Measurements from ENCODE around the gene TRA2B.
A peak's percentile ranks its signal among the peaks of the same experiment; 100 is the strongest.

Gene TRA2B

DNA sequence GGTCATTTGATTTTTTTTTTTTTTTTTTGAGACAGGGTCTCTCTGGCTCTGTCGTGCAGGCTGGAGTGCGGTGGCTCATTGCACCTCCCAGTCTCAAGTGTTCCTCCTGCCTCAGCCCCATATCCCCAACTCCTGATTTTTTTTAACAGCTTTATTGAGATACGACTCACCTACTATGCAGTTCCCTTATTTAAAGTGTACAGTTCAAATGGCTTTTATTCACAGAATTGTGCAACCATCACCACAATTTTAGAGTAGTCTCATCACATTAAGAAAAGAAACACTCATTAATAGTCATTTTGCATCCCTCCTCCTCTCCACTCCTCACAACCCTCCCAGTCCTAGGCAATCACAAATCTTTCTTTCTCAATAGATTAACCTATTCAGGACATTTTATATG is 1.9 kb upstream of the TRA2B start:
- Mint-ChIP-seq H3K27me3 (no peaks in the 10 kb centered on the region), H3K9me3 (no peaks in the 10 kb centered on the region), H3K4me3 (no peak overlapping the region), H3K36me3 (peaks cover 4% of the 10 kb centered on the region), H3K4me1 (peaks cover 18% of the 10 kb centered on the region), H3K27ac (peak overlapping the region; percentile 22)
- no peak for DNase-seq (ENCODE audit: low spot score in 2 of 2)
- no peak for ATAC-seq (ENCODE audit: low read depth)

DNA sequence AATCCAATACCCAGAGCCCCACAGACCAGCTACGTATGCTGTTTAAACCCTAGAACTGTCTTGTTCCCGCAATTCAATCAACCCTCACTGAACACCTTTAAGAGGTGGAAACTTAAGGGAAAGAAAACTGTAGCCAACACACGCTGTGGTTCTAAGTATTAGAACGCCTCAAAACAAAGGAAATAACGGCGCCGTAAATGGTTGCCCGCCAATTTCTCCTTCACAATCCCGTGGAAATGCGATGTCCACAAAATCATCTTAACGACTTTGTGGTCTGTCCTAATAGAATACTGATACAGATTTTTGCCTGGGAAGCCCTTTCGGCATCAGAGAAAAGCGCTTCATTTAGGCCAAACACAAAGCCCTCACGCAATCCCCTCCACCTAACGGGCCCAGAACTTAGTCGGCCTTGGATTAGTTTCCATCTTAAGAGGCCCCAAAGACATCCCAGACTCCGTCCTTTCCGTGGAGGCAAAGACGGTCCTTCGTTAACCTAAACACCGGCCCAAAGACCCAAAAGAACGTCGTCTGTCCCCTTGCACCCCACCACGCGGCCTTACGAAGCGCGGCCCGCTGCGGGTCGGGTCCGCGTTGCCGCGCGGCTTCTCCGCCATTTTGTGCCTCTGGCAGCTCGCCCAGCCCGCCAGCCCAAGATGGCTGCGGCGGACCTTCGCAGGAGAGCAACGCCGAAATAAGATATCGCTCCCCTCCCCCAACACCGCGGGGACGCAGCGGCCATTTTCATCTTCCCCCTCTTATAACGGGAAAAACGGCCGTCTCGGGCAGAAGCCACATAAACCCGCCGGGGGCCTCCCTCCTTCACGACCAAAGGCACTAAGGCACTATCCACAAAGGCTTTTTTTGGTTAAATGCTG is 763 bp downstream of the TRA2B start:
- Mint-ChIP-seq H3K9me3 (no peaks in the 10 kb centered on the region), H3K27me3 (no peaks in the 10 kb centered on the region), H3K27ac (peak overlapping the region; percentile 98), H3K4me3 (peak overlapping the region; percentile 97), H3K36me3 (peaks cover 4% of the 10 kb centered on the region), H3K4me1 (peaks cover 26% of the 10 kb centered on the region)
- DNase-seq (ENCODE audit: low spot score in 2 of 2) (peak; percentile 85 to 87), ATAC-seq (ENCODE audit: low read depth) (peak; percentile 63)

DNA sequence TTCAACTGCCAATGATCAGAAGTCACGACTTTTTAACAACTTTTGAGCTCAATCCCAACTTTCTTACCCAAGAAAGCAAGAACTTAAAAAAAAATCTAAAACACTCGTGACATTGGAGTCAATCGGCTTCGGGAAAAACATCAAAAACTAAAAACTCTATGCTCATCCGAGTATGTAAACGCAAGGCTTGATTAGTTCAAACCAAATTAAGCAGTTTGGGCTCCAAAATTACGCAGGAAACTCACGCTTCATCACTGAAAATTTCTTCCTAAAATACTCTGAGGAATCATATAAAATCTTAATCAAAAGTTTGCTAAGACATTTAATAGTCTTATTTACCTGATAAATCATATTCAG is 1.6 kb downstream of the TRA2B start:
- peak overlapping the region; percentile 97 for H3K4me3 Mint-ChIP-seq
- peak overlapping the region; percentile 98 for H3K27ac Mint-ChIP-seq
- peaks cover 7% of the 10 kb centered on the region for H3K36me3 Mint-ChIP-seq
- no peaks in the 10 kb centered on the region for H3K27me3 Mint-ChIP-seq
- H3K4me1 Mint-ChIP-seq = peaks cover 31% of the 10 kb centered on the region
- no peak for ATAC-seq (ENCODE audit: low read depth)
- DNase-seq (ENCODE audit: low spot score in 2 of 2) = no peak
- no peaks in the 10 kb centered on the region for H3K9me3 Mint-ChIP-seq

DNA sequence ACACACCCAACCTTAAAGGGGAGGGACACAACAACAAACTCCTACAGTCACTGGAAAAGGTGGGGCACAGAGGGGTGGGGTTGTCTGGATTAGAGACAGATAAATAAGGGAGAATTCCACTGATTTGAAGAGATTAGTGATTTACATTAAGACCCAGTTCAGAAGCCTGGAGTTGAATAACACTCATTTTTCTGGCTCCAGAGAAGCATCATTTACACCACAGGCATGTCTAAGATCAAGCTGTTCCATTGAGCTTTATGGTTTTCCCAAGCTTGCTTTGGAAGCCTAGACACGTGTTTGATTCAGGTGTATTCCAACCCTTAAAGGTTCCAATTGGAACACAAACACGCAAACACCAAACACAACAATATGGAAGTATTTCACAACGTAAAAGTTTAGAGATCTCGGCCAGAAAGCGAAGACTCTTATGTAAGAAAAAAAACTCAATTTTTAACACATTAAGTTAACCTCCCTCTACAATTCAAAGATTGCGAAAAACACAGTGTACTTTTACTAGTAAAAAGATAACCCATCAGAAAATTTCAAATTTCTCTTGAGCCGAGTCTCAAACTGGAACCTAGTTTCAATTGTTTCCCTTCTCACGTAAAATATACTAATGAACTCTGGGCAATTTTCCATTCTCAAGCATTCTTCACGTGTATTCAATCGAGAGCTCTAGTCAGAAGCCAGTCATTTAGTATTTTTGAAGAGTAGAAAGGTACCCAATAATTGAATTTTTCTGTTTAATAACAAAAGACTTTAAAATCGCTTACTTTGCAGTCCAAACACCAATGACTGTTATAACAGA is 2.1 kb downstream of the TRA2B start:
- Mint-ChIP-seq H3K27me3 (no peaks in the 10 kb centered on the region), H3K9me3 (no peaks in the 10 kb centered on the region), H3K4me1 (peaks cover 35% of the 10 kb centered on the region), H3K27ac (peak overlapping the region; percentile 98), H3K4me3 (peak overlapping the region; percentile 97), H3K36me3 (peaks cover 7% of the 10 kb centered on the region)
- ATAC-seq (ENCODE audit: low read depth) = no peak
- no peak for DNase-seq (ENCODE audit: low spot score in 2 of 2)

DNA sequence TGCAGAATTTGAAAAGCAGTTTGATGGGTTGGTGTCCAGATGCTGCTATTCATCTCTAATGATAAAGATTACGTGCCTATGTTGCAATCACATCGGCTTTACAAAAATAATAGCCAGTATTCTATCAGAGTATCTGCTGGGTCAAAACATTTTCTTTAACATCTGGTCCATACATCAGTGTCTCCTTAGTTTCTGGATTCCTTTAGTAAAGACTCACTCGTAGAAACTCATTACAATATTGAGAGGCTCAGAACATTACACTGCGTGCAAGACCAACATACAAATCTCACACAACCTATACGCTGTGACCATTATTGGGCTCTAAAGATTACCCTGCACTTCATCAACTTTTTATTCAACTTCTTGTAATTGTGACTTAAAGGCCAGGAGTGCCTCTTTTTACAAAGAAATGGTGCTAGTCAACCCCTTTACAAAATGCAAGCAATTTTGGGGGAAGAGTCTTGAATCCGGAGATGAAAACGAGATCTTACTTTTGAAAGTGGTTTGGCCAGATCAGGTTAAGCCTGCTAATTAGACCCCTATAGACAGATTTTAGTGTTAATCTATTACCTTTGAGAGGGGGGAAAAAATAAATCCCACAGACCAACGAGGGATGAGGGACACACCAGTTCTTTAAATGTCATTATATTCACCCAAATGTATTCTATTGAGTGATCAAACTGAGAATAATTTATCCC is 2.9 kb downstream of the TRA2B start:
- ATAC-seq (ENCODE audit: low read depth) (no peak), DNase-seq (ENCODE audit: low spot score in 2 of 2) (no peak)
- peak overlapping the region; percentile 98 for H3K27ac Mint-ChIP-seq
- no peaks in the 10 kb centered on the region for H3K9me3 Mint-ChIP-seq
- H3K4me1 Mint-ChIP-seq = peaks cover 37% of the 10 kb centered on the region
- H3K4me3 Mint-ChIP-seq = peak overlapping the region; percentile 97
- H3K27me3 Mint-ChIP-seq = no peaks in the 10 kb centered on the region
- peaks cover 7% of the 10 kb centered on the region for H3K36me3 Mint-ChIP-seq

DNA sequence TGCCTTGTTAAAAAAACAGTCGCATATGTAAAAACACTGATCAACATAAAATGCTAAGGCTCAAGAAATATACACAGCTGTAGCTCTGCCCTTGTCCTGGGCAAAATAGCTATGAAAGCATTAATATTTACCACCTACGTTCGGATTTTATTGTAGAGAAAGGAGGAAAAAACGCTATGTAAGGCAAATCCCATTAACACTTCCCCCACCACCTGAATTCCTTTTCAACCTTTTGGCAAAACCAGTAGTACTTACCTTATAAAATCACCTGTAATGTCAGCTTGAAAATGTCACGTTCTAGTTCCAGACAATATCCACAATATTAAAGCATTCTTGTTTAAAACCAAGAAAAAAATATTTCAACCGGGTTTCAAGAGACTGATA is 3.6 kb downstream of the TRA2B start:
- peaks cover 7% of the 10 kb centered on the region for H3K36me3 Mint-ChIP-seq
- H3K4me1 Mint-ChIP-seq = peaks cover 44% of the 10 kb centered on the region
- no peaks in the 10 kb centered on the region for H3K9me3 Mint-ChIP-seq
- DNase-seq (ENCODE audit: low spot score in 2 of 2) = no peak
- no peaks in the 10 kb centered on the region for H3K27me3 Mint-ChIP-seq
- peak overlapping the region; percentile 32 for H3K27ac Mint-ChIP-seq
- peak overlapping the region; percentile 97 for H3K4me3 Mint-ChIP-seq
- ATAC-seq (ENCODE audit: low read depth) = no peak

DNA sequence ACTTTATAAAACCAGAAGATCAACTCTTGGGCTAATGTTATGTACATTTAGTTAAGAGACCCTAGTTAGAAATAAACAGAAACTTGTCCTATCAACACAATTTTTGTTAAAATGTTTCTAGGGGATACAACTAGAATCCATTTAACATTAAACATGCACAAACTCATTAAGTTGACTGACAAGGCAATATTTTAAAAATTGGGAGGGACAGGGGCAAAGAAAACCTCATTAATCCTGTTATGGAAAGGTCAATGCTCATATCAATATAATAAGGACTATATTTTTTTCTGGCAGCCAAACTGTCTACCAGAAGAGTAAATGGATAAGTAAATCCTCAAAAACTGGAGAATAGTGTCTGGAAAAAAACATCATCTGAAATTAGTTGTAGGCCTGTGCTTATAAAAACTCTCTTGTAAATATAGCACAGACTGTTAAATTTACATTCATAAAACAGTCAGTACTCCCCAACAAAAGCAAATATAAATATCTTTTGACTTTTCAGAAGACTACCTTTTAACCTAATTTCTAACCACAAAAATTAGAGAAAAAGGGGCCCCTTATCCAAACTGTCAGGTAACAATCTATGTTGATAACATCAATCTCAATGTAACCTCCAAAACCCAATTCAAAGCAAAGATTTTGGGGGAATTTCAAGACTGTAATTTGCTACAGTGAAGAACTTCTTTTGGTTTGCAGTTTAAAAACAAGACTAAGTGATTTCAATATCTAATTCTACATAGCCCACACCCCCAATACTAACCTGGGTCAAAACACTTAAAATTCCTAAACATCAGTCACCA is 4.2 kb downstream of the TRA2B start:
- H3K27ac Mint-ChIP-seq = no peak overlapping the region
- DNase-seq (ENCODE audit: low spot score in 2 of 2) (no peak), ATAC-seq (ENCODE audit: low read depth) (no peak)
- H3K27me3 Mint-ChIP-seq = no peaks in the 10 kb centered on the region
- no peaks in the 10 kb centered on the region for H3K9me3 Mint-ChIP-seq
- H3K4me1 Mint-ChIP-seq = peaks cover 50% of the 10 kb centered on the region
- H3K4me3 Mint-ChIP-seq = peak overlapping the region; percentile 97
- H3K36me3 Mint-ChIP-seq = peaks cover 7% of the 10 kb centered on the region

DNA sequence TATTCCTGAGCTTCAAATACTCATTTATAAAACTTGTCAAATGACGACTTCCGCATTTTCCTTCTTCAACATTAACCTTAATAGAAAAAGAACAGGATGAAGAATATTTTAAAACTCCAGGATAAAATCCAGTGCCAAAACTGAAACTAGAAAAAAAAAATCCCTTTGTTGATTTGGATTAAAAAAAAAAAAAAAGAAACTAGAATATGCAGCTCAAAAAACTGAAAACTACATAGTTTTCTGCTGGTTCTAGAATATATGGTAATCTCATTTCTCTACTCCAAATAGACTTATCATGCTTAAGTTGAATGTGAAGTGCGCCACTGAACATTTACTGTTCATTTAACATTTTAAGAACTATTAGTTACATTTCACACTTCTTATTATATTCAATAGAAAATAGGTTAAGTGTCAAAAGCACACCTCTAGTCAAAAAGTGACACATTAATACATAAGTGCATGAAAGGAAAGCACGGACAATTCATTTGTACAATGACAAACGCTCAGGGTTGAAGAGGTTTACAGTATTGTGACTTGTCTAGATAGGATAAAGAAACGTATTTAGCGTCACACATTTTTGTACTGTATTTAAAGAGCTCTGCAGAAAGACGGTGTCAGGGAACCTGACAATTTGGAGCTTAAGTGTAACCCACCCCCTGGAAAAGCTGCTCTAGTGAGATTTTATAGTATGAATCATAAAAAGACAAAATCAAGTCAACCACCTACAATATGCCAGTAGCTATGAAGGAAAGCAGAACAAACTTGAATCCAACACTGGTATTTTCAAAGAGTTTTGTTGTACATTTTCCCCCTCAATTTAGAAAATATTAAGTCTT is 5.8 kb downstream of the TRA2B start:
- DNase-seq (ENCODE audit: low spot score in 2 of 2) = no peak
- no peaks in the 10 kb centered on the region for H3K9me3 Mint-ChIP-seq
- H3K27me3 Mint-ChIP-seq = no peaks in the 10 kb centered on the region
- ATAC-seq (ENCODE audit: low read depth) = no peak
- peak overlapping the region; percentile 80 for H3K4me3 Mint-ChIP-seq
- peak overlapping the region; percentile 33 for H3K27ac Mint-ChIP-seq
- H3K36me3 Mint-ChIP-seq = peaks cover 8% of the 10 kb centered on the region
- peaks cover 66% of the 10 kb centered on the region for H3K4me1 Mint-ChIP-seq

DNA sequence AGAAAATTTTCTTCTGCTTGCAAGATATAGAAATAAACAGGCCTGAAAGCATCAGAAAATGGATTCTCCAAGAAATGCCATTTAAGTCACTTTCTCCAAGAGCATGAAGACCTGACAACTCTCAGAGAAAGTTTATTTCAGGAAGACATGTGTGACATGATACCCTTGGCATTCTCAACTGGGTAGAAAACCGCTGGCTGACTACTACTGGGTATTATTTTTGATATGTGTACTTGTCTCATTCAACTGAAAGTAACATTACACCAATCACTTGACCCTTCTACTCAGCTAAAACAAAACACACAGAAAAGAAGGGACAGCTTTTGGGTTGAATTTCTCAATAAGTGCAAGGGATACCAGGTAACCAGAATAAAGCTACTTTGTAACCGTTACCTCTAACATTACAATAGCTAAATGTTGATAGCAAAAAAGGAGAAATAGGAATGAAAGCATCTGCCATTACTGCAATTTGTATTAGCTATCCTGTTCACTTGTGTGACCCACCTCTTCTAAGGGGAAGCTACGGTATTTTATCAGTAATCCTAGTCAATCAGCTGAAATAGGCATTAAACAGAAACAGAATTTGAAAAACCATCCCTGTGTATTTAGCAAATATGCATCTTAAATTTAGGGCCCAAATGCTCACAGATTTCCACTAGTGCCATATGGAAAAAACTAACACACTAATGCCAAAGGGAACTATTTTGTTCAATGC is 7.3 kb downstream of the TRA2B start:
- ATAC-seq (ENCODE audit: low read depth) (no peak), DNase-seq (ENCODE audit: low spot score in 2 of 2) (no peak)
- no peaks in the 10 kb centered on the region for H3K9me3 Mint-ChIP-seq
- H3K27ac Mint-ChIP-seq = peak overlapping the region; percentile 46
- peak overlapping the region; percentile 73 for H3K4me3 Mint-ChIP-seq
- H3K27me3 Mint-ChIP-seq = no peaks in the 10 kb centered on the region
- H3K4me1 Mint-ChIP-seq = peaks cover 72% of the 10 kb centered on the region
- peaks cover 16% of the 10 kb centered on the region for H3K36me3 Mint-ChIP-seq

DNA sequence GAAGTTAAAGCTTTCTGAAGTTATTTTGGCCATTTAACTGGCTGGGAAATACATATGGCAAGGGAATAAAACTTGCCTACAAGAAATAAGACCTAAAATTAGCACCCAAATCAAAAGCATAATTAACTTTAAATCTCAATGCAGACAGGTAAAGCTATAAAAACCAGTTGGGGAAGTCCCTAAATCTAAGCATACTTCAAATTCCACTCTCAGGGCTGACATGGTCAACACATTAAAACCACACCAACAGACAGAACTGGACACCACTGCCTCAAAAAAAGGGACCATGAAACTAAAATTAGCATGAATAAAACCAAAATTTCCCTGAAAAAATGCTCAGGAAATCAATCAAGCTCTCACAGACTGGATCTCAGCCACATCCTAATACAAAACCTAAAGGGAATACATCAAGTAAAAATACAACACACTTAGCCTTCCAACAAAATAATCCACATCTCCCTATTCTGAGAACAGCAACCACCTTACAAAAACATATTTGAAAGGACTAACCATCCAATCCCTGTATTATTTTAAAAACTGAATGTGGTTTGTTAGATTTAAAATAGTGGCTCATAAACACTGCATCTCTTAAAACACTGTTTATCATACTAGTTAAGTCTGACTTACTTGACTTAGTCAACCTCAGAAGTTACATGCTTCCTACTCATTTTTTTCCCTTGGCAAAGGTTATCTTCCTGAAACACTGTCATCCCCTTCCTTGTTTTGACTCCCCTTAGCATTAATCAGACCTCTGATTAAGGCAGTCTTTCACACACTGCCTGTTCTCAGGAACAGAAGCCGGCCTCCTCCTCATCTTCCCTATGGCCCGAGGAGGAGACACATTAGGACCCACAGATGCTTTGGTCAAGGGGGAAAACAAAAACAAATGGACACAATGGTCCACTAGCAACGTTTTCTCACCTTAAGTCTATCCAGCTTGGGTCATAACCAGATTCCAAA is 8.3 kb downstream of the TRA2B start:
- DNase-seq (ENCODE audit: low spot score in 2 of 2) (no peak), ATAC-seq (ENCODE audit: low read depth) (no peak)
- no peaks in the 10 kb centered on the region for H3K9me3 Mint-ChIP-seq
- peak overlapping the region; percentile 73 for H3K4me3 Mint-ChIP-seq
- H3K27me3 Mint-ChIP-seq = no peaks in the 10 kb centered on the region
- H3K36me3 Mint-ChIP-seq = peaks cover 24% of the 10 kb centered on the region
- H3K4me1 Mint-ChIP-seq = peaks cover 68% of the 10 kb centered on the region
- H3K27ac Mint-ChIP-seq = peak overlapping the region; percentile 46

DNA sequence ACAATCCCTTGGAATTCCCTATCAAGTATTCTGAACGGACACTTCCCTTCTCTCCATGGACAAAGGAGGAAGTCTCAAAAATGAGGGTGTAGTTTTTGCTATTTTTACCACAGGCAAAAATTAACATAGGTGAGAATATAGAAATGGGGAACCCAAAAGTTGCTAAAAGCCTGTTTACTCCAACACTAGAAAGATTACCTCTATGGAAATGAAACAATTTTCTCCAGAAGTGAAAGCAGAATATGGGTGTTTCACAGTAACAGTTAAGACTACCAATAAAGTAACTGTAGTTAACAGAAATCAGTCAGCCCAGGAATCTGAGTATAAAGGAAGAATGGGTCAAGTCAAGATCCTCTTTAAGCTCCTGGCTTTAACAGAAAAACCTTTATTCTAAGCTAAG is 9.3 kb downstream of the TRA2B start:
- DNase-seq (ENCODE audit: low spot score in 2 of 2) (no peak), ATAC-seq (ENCODE audit: low read depth) (peak; percentile 64)
- Mint-ChIP-seq H3K36me3 (peaks cover 31% of the 10 kb centered on the region), H3K9me3 (no peaks in the 10 kb centered on the region), H3K4me1 (peaks cover 62% of the 10 kb centered on the region), H3K27ac (peak overlapping the region; percentile 46), H3K27me3 (no peaks in the 10 kb centered on the region), H3K4me3 (peak overlapping the region; percentile 73)

Data from memory B cell (primary cell).